Adipose tissue (tissue), 3 donors: ENCODE measurements around the gene SNRNP35. TPM values are rescaled to one million over a fixed set of nuclear protein-coding genes. Genes with fewer than 3 reads are reported as not detected.
"Not testable (repeated sequence)": the region's sequence is repeated elsewhere in the genome, so short reads cannot be mapped to it uniquely, and the experiment has no call there.

Source experiments
- H3K27ac ChIP-seq: one replicate; pipeline ENCODE4 v1.5.1; 2013; ENCODE audit warnings: low read depth, low read length
- WGBS, 3 donors: extraction: QIAGEN DNeasy Blood & Tissue Kit; methylation state at CpG; one replicate each; pipeline ENCODE4 v1.1.7; 2013; 5-methylcytosine and 5-hydroxymethylcytosine counted together
- polyA plus RNA-seq, 3 donors: library from polyadenylated mRNA; stranded (reverse); fragments of 200-250 nt; gene quantifications; one replicate each; pipeline ENCODE4 v1.2.3, GENCODE V29; 2013
- donor health status: healthy with polysubstance abuse.
- donor health status: Bipolar disorder and iron deficiency.
- donor health status: healthy.

The SNRNP35 gene
- polyA plus RNA-seq, 3 donors = 10.5 to 23.8 (median 21.7) TPM

GRCh38 chr12:123481251-123481650, 23.3 kb downstream of the SNRNP35 start:
- not testable (repeated sequence) for H3K27ac ChIP-seq
- 96 to 97% (median 96%) methylated on average over 5 of the region's 5 CpGs for WGBS, 3 donors

- WGBS, 3 donors = 65 to 92% (median 75%) methylated on average over 6 of the region's 6 CpGs
- no peak overlapping the region for H3K27ac ChIP-seq
Measured at GRCh38 chr12:123482876-123483275, 24.9 kb downstream of the SNRNP35 start.

- WGBS, 3 donors = 65 to 89% (median 66%) methylated on average over 18 of the region's 18 CpGs
- no peak overlapping the region for H3K27ac ChIP-seq
Measured at GRCh38 chr12:123483602-123484248, 25.8 kb downstream of the SNRNP35 start.

GRCh38 chr12:123485756-123486155, 27.8 kb downstream of the SNRNP35 start:
- H3K27ac ChIP-seq = no peak overlapping the region
- 84 to 85% (median 84%) methylated on average over 14 of the region's 14 CpGs for WGBS, 3 donors

GRCh38 chr12:123487428-123487827, 29.5 kb downstream of the SNRNP35 start:
- WGBS, 3 donors = 96 to 99% (median 97%) methylated on average over 6 of the region's 6 CpGs

GRCh38 chr12:123488539-123489230, 30.7 kb downstream of the SNRNP35 start:
- H3K27ac ChIP-seq = no peak overlapping the region
- WGBS, 3 donors = 80 to 86% (median 84%) methylated on average over 20 of the region's 20 CpGs

More at GRCh38 chr12:123487428-123487827, 29.5 kb downstream of the SNRNP35 start:
- H3K27ac ChIP-seq = no peak overlapping the region

GRCh38 chr12:123489580-123489979, 31.6 kb downstream of the SNRNP35 start:
- WGBS, 3 donors = 90 to 100% (median 97%) methylated on average over 6 of the region's 6 CpGs

GRCh38 chr12:123490089-123490488, 32.1 kb downstream of the SNRNP35 start:
- WGBS, 3 donors = 77 to 88% (median 79%) methylated on average over 5 of the region's 5 CpGs
- no peak overlapping the region for H3K27ac ChIP-seq

More at GRCh38 chr12:123489580-123489979, 31.6 kb downstream of the SNRNP35 start:
- no peak overlapping the region for H3K27ac ChIP-seq

- H3K27ac ChIP-seq = no peak overlapping the region
- WGBS, 3 donors = 86 to 89% (median 88%) methylated on average over 11 of the region's 11 CpGs
Measured at GRCh38 chr12:123491056-123491455, 33.1 kb downstream of the SNRNP35 start.

- WGBS, 3 donors = 91 to 93% (median 91%) methylated on average over 13 of the region's 13 CpGs
- no peak overlapping the region for H3K27ac ChIP-seq
Measured at GRCh38 chr12:123491481-123491880, 33.5 kb downstream of the SNRNP35 start.

- H3K27ac ChIP-seq = not testable (repeated sequence)
Measured at GRCh38 chr12:123492339-123493039, 34.5 kb downstream of the SNRNP35 start.

GRCh38 chr12:123494124-123494851, 36.3 kb downstream of the SNRNP35 start:
- H3K27ac ChIP-seq = no peak overlapping the region
- 87 to 92% (median 91%) methylated on average over 18 of the region's 18 CpGs for WGBS, 3 donors

More at GRCh38 chr12:123492339-123493039, 34.5 kb downstream of the SNRNP35 start:
- WGBS, 3 donors = 58 to 86% (median 83%) methylated on average over 7 of the region's 7 CpGs

GRCh38 chr12:123497065-123497464, 39.1 kb downstream of the SNRNP35 start:
- H3K27ac ChIP-seq = no peak overlapping the region
- WGBS, 3 donors = 94 to 97% (median 94%) methylated on average over 7 of the region's 7 CpGs

- 90 to 99% (median 92%) methylated on average over 13 of the region's 13 CpGs for WGBS, 3 donors
Measured at GRCh38 chr12:123498126-123498825, 40.3 kb downstream of the SNRNP35 start.

GRCh38 chr12:123499332-123499731, 41.4 kb downstream of the SNRNP35 start:
- 92 to 94% (median 92%) methylated on average over 16 of the region's 16 CpGs for WGBS, 3 donors

More at GRCh38 chr12:123498126-123498825, 40.3 kb downstream of the SNRNP35 start:
- H3K27ac ChIP-seq = no peak overlapping the region

GRCh38 chr12:123502163-123502704, 44.3 kb downstream of the SNRNP35 start:
- WGBS, 3 donors = 84 to 96% (median 94%) methylated on average over 12 of the region's 12 CpGs

More at GRCh38 chr12:123499332-123499731, 41.4 kb downstream of the SNRNP35 start:
- no peak overlapping the region for H3K27ac ChIP-seq

GRCh38 chr12:123506059-123506842, 48.3 kb downstream of the SNRNP35 start:
- WGBS, 3 donors = 95 to 96% (median 95%) methylated on average over 17 of the region's 17 CpGs
- H3K27ac ChIP-seq = no peak overlapping the region

More at GRCh38 chr12:123502163-123502704, 44.3 kb downstream of the SNRNP35 start:
- no peak overlapping the region for H3K27ac ChIP-seq
